GM13977 (cell line): ENCODE measurements around the gene SETBP1.
A peak's percentile ranks its signal among the peaks of the same experiment; 100 is the strongest.

ENCODE experiments used
- DNase-seq: peaks from one replicate; pipeline ENCODE4 v3.0.0; 2012; ENCODE audit warnings: low spot score
- in situ Hi-C: fragments of 300-500 bp; cut with MboI; formaldehyde crosslinking; loops from one replicate; pipeline ENCODE4 v1.12.0; 2022; ENCODE audit warnings: low sequenced_read_pairs, low pct_unique_long_range_greater_than_20kb, mixed read lengths, inconsistent platforms; ENCODE audit not compliant: unreplicated experiment
- TF ChIP-seq, protein P1 (sequence below): IDR thresholded peaks from 2 replicates; pipeline ENCODE4 v1.5.1; 2012; ENCODE audit warnings: mild to moderate bottlenecking, control low read depth; ENCODE audit not compliant: insufficient read depth; ENCODE audit errors: extremely low read depth, missing control alignments

SETBP1 gene

GRCh38 chr18:44904768-44905167 lies 224.1 kb downstream of the SETBP1 start:
- in situ Hi-C loops: no loop called here
- no peak for DNase-seq
- TF ChIP-seq, protein P1, sequence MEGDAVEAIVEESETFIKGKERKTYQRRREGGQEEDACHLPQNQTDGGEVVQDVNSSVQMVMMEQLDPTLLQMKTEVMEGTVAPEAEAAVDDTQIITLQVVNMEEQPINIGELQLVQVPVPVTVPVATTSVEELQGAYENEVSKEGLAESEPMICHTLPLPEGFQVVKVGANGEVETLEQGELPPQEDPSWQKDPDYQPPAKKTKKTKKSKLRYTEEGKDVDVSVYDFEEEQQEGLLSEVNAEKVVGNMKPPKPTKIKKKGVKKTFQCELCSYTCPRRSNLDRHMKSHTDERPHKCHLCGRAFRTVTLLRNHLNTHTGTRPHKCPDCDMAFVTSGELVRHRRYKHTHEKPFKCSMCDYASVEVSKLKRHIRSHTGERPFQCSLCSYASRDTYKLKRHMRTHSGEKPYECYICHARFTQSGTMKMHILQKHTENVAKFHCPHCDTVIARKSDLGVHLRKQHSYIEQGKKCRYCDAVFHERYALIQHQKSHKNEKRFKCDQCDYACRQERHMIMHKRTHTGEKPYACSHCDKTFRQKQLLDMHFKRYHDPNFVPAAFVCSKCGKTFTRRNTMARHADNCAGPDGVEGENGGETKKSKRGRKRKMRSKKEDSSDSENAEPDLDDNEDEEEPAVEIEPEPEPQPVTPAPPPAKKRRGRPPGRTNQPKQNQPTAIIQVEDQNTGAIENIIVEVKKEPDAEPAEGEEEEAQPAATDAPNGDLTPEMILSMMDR: no peak

DNA sequence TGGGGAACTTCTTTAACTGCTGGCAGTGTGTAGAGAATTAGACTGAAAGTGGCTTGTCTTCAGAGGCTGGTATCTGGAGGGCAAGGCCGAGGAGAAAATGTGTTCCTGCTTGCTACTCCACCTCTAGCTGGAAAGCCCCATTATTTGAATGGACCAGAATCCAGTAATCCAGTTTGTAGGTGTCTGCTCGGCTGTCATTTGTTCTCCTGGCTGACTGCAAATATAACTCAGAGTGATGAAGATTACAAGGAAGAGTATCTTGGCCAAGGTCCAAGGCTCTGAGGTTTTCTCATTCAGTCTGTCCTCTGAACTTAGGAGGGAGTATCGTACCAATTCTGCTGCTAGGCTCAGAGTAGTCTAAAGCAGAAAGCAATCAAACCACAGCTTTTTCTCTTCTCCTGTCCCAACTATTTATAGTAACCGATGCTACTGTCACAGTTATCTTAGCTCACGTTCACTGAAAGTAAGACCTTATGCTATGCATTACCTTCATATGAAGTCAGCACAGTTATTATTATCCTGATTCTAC lies 228.6 kb downstream of the SETBP1 start:
- TF ChIP-seq, protein P1: no peak
- in situ Hi-C loops: no loop called here
- peak; percentile 51 for DNase-seq

DNA sequence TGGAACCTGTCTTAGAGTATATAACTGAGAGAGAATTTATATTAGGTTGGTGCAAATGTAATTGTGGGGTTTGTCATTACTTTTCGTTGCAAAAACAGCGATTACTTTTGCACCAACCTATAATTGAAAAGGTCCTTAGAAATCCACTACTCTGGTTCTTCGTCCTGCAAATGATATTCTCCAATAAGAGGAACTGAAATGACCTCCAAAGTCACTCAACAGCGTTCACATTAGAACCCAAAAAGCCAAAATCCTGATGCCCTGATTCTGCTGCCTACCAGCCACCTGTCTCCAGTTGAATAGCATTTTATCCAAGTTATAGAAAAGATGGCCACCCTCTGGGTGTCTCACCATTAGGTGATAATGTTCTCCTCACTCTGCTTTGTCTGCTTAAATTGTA lies 230.6 kb downstream of the SETBP1 start:
- in situ Hi-C loops: no loop called here
- DNase-seq: no peak
- TF ChIP-seq, protein P1: no peak

GRCh38 chr18:44911773-44912172 lies 231.1 kb downstream of the SETBP1 start:
- DNase-seq: no peak
- TF ChIP-seq, protein P1: no peak
- in situ Hi-C loops: no loop called here

DNA sequence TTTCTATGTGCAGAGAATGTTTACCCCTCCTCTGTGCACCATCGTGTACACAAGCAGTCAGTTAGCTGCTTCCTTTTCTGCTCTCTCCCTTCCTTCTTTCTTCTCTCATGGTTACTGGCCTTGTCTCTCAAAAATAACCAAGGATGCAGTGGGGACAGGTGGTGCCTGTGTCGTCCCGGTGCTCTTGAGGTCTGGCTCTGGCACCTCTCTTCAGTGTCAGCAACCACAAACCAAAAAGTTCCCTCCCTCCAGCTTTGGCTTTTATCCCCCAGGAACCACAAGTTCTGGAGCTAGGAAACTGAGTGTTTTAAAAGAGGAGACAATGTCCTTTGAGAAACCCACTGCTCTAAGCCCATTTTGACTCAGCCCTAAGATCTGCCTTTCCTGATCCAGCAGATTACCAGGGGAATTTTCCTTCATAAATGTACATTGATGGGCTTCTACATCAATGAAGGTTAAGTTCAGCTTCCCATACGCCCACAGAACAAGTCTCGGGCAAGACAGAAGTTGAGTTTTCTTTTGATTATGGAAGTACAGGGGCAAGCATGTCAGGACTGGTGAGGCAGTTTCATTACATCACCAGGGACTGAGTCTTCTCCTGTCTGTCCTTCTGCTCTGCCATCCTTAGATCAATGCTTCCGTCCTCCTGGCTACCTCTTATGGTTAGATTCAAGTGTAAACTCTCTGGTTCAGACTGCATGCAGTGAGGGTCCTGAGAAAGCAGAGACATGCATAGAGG lies 232.2 kb downstream of the SETBP1 start:
- TF ChIP-seq, protein P1: no peak
- in situ Hi-C loops: no loop called here
- DNase-seq: no peak

- in situ Hi-C loops: no loop called here
- no peak for DNase-seq
- TF ChIP-seq, protein P1: no peak
Measured at GRCh38 chr18:44914028-44914427, 233.3 kb downstream of the SETBP1 start.
